Epithelial cell of proximal tubule (primary cell): ENCODE data around the gene PLG. TPM values are rescaled to one million over a fixed set of nuclear protein-coding genes. Genes with fewer than 3 reads are reported as not detected.

Experiments used
- DNase-seq: peaks from one replicate; pipeline ENCODE4 v3.0.0-alpha.2; 2011; ENCODE audit warnings: low read depth
- H3K4me3 ChIP-seq: 2 replicates; pipeline ENCODE4 v1.5.1; 2011; ENCODE audit warnings: low read depth, mild to moderate bottlenecking, low read length
- total RNA-seq: library from RNA; depleted of rRNA; stranded (reverse); fragments of >200 nt; gene quantifications from 2 replicates; pipeline ENCODE4 v1.2.3, GENCODE V29; 2015
- TF ChIP-seq, protein P1 (sequence below): conservative IDR thresholded peaks from 2 replicates; pipeline ENCODE4 v1.5.1; 2012; ENCODE audit warnings: low read depth, mild to moderate bottlenecking, low read length

PLG gene
- total RNA-seq, 1 donor from 2014 or later, result not detected

DNA sequence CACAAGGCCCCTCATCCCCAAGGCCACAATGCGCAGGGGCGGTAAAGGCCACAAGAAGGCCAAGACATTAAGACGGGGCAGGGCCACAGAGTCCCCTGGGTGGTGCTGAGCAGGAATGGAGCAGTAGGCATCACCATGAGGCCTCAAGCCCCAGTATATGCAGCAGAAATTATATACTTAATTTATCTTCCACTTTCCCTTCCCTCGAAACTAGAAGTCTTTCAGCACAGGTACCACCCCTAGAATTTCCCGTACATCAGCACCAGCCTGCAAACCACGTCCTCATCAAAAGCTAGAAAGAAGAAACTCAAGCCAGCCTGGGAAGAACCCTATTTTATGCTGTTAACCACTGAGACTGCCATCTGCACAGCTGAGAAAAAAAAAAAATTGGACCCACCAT lies 89.4 kb downstream of the PLG start:
- TF ChIP-seq, protein P1, sequence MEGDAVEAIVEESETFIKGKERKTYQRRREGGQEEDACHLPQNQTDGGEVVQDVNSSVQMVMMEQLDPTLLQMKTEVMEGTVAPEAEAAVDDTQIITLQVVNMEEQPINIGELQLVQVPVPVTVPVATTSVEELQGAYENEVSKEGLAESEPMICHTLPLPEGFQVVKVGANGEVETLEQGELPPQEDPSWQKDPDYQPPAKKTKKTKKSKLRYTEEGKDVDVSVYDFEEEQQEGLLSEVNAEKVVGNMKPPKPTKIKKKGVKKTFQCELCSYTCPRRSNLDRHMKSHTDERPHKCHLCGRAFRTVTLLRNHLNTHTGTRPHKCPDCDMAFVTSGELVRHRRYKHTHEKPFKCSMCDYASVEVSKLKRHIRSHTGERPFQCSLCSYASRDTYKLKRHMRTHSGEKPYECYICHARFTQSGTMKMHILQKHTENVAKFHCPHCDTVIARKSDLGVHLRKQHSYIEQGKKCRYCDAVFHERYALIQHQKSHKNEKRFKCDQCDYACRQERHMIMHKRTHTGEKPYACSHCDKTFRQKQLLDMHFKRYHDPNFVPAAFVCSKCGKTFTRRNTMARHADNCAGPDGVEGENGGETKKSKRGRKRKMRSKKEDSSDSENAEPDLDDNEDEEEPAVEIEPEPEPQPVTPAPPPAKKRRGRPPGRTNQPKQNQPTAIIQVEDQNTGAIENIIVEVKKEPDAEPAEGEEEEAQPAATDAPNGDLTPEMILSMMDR, result no peak
- no peak for DNase-seq
- no peak overlapping the region for H3K4me3 ChIP-seq

DNA sequence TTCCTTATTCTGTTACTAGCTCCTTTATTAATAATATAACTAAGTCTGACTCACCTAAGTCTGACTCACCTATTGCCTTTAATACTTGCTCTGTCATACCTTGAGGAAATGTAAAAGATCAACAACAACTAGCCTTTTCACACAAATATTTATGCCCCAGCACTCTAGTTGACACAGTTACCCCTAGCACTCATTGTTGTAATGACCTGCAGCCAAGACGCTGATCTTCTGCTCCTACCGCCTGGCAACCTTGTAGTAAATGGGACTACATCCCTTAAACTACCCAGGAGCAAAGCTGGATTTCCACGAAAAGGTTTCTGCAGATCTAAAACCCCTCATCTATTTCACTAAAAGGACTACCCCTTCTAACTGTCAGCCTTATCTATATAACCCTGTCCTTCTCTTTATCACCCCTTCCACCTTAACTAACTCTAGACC lies 90.0 kb downstream of the PLG start:
- DNase-seq, result no peak
- no peak overlapping the region for H3K4me3 ChIP-seq
- TF ChIP-seq, protein P1, result no peak

GRCh38 chr6:160792708-160793107 lies 90.7 kb downstream of the PLG start:
- H3K4me3 ChIP-seq, result no peak overlapping the region
- no peak for DNase-seq
- TF ChIP-seq, protein P1, result no peak

- DNase-seq, result no peak
- H3K4me3 ChIP-seq, result no peak overlapping the region
- TF ChIP-seq, protein P1, result no peak
Observed at GRCh38 chr6:160793652-160794051, 91.6 kb downstream of the PLG start.

- DNase-seq, result no peak
Observed at GRCh38 chr6:160795721-160796120, 93.7 kb downstream of the PLG start.

DNA sequence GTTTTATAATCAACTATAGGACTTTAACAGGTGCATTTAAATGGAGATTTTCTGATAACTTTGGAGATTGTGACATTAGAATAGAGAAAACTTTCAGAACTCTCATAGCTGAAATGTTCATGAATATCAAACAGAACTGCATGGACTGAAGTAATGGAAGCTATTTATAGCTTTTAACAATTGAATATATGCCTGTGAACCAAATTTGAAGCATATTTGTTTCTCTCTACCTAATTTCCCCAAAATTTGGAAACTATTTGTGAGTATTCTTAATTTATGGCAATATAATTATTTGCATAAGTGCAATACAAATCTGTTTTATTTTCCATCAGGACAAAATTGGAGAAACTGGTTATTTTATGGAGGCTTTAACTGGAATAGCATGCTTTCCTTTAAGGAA lies 96.6 kb downstream of the PLG start:
- no peak overlapping the region for H3K4me3 ChIP-seq
- TF ChIP-seq, protein P1, result no peak
- no peak for DNase-seq

More at GRCh38 chr6:160795721-160796120, 93.7 kb downstream of the PLG start:
- TF ChIP-seq, protein P1, result no peak
- no peak overlapping the region for H3K4me3 ChIP-seq

GRCh38 chr6:160799801-160800506 lies 97.9 kb downstream of the PLG start:
- TF ChIP-seq, protein P1, result no peak
- H3K4me3 ChIP-seq, result no peak overlapping the region
- DNase-seq, result no peak
